Choroid plexus epithelial cell (primary cell): ENCODE measurements around the gene DACT3.
A peak's percentile ranks its signal among the peaks of the same experiment; 100 is the strongest.

Source experiments
- DNase-seq: peaks from one replicate; pipeline ENCODE4 v3.0.0-alpha.2; 2010; ENCODE audit warnings: low read depth
- H3K4me3 ChIP-seq: 2 replicates; pipeline ENCODE4 v1.5.1; 2011; ENCODE audit warnings: low read depth, mild to moderate bottlenecking, control low read depth, low read length, moderate library complexity
- TF ChIP-seq, protein P1 (sequence below): conservative IDR thresholded peaks from 2 replicates; pipeline ENCODE4 v1.5.1; 2011; ENCODE audit warnings: low read depth, mild to moderate bottlenecking, control low read depth, inconsistent platforms, low read length, moderate library complexity

The DACT3 gene

GRCh38 chr19:46639358-46640182 is 21.4 kb downstream of the DACT3 start:
- DNase-seq = peak; percentile 52
- H3K4me3 ChIP-seq = peak overlapping the region; percentile 50
- TF ChIP-seq, protein P1, sequence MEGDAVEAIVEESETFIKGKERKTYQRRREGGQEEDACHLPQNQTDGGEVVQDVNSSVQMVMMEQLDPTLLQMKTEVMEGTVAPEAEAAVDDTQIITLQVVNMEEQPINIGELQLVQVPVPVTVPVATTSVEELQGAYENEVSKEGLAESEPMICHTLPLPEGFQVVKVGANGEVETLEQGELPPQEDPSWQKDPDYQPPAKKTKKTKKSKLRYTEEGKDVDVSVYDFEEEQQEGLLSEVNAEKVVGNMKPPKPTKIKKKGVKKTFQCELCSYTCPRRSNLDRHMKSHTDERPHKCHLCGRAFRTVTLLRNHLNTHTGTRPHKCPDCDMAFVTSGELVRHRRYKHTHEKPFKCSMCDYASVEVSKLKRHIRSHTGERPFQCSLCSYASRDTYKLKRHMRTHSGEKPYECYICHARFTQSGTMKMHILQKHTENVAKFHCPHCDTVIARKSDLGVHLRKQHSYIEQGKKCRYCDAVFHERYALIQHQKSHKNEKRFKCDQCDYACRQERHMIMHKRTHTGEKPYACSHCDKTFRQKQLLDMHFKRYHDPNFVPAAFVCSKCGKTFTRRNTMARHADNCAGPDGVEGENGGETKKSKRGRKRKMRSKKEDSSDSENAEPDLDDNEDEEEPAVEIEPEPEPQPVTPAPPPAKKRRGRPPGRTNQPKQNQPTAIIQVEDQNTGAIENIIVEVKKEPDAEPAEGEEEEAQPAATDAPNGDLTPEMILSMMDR = no peak

DNA sequence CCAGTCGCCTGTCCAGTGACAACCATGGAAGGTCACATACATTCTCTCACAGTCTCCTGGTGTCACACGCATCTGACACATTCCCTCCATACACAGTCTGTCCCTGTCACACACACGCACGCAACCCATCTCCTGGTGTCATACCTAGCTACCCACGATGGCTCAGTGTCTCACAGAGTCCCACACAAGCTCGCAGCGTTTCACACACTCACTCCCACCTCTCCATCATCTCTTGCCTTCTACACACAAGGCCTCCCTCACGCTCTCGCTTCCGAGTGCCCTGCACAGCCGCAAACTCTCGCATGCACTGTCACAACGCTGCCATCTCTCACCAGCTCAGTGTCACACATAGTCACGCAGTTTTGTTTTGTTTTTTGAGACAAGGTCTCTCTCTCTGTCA is 23.8 kb downstream of the DACT3 start:
- TF ChIP-seq, protein P1 = no peak
- no peak for DNase-seq
- H3K4me3 ChIP-seq = no peak overlapping the region

DNA sequence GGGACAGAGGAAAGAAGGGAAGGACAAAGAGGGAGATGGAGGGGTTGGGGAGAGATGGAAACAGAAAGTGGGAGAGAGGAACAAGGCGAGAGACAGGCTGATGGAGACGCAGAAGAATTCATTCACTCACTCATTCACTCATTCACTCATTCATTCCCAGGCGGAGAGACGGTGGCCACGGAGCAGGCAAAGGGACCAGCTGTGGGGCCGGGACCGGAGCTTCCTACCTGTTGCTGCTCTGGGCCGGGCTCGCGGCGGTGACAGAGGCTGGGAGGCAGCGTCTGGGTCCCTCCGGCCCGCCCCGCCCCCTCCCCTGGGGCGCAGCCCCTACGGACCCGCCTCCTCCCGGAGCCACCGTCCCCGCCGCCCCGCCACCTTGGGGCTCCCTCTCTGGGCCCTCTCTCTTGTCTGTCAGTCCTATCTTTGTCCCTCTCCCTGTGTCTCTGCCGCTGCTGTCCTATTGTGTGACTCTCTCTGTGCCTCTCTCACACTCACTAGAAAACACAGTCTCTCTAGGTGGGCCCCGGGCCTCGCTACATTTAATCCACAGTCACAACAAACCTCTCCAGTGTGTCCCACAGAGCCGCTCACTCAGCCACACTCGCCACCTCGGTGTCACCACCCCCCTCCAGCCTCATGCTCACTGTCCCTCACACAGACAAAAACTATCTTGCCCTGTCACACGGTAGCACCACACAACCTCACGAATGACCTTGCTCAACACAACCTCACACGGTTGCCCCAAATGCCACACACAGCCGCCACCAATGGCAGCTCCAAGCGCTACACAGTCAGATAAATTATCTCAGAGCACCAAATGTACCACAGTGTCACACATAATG is 24.8 kb downstream of the DACT3 start, which contains the start of gene GNG8:
Gene GNG8, minus strand, starts transcription at position 283 of the 842 bp plus-strand sequence. CDS start 1,520 bp downstream, outside the sequence.
- TF ChIP-seq, protein P1 = no peak

DNA sequence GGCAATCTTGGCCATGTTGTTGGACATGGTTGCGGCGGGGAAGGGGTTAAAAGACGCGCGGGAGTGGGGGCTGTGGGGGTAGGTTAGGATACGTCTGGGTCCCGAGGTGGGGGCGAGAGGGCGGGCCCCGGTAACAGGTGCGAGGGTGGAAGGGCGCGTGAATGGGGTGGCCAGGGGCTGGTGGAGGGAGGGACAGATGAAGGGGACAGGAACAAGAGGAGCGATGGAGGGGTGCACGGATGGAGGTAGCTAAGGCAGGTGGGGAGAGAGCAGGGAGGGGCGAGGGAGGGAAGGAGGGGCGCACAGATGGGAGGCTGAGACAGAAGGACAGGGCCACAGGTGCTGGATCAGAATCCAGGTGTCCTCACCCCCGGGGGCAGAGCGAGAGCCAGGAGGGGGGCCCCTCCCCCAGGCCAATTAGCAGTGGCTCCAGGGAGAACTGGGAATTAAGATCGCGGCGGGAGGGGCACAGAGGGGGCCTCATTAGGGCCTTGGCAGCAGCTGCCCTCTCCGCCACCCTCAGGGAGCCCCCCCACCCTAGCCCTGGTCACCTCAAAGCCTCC is 26.2 kb downstream of the DACT3 start:
- DNase-seq = no peak
- H3K4me3 ChIP-seq = peak overlapping the region; percentile 11
- TF ChIP-seq, protein P1 = no peak

More for the DNA sequence above, 24.8 kb downstream of the DACT3 start, which contains the start of gene GNG8:
- H3K4me3 ChIP-seq = no peak within 1 kb of the TSS
- no peak for DNase-seq

DNA sequence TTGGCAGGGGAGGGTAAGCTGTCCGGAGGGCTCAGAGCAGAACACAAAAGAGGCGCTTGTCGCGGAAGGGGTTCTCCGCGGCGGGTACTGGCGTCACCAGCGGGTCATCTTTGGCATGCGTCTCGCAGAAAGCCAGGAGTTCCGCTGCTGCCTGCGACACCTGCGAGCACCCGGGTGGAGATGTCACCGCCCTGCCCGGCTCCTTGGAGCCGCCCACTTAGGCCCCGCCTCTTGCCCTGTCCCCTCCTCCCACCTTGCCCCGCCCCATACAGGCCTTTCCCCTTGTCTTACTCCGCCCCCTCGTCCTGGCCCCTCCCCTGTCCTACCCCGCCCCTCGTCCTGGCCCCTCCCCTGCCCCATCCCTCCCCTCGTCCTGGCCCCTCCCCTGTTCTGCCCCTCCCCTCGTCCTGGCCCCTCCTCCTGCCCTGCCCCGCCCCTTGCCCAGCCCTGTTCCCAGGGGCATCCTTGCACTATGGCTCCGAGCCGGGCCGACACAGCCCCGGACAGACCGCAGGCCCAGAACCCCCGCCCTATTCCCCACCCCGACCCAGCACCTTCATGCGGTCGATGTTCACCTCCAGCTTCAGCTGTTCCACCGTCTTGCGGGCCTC is 26.8 kb downstream of the DACT3 start:
- DNase-seq = peak; percentile 84
- TF ChIP-seq, protein P1 = no peak
- peak overlapping the region; percentile 16 for H3K4me3 ChIP-seq

DNA sequence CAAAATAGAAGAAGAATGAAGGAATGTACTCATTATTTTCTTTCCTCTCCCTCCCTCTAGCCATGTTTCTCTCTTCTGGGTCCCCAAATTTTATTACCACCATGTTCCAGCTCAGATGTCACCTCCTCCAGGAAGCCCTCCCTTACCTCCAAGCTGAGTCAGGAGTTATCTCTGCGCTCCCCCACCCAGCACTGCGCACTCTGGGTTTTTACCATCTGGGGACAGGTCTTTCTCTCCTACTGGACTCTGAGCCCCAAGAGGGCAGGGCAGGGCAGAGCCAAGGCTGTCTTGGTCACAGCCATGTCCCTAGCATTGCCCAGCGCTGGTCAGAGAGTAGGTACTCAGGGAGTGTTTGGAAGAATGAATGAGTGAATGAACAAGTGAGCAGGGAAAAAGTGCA is 27.9 kb downstream of the DACT3 start:
- no peak for DNase-seq
- TF ChIP-seq, protein P1 = no peak
- H3K4me3 ChIP-seq = no peak overlapping the region
